Retina (tissue), 1 donor: ENCODE measurements around the gene TFCP2L1.

Source experiments
- DNase-seq: peaks from one replicate; pipeline ENCODE4 v3.0.0-alpha.2; 2016

TFCP2L1 gene

DNA sequence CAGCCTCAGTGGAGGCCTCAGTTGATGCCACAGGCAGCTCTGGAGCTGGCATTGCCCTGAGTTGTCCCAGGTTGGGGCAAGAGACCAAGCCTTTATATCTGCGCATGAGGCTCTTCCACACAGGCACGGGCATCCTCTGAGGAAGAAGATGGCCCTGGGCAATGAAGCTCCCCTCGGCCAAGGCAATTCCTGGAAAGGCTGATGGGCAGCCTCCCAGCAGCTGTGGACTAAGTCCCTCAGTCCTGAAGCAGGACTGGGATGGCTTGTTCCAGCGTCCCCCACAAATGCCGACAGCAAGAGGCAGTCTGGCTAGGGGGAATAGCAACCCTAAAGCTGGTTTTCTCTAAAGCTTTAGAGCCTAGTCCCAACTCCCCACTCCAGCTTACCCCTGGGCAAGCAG lies 90.0 kb downstream of the TFCP2L1 start:
- DNase-seq, result no peak

DNA sequence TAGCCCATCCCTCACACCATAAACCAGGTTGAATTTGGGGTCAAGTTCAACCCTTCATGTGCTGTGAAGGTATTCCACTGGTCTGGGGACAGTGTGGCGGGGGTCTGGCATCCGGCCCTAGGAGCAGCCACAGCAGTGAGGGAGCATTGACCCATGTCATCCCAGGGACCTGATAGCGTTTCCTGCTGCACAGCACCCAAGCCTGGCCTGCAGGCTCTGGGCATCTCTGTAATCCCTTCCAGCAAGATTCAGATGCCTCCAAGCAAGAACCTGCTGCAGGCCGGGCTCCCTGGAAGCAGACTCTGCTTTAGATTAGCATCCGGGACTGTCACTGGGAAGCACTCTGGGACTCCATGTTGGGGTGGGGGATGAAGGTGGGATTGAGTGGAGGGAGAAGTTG lies 90.4 kb downstream of the TFCP2L1 start:
- no peak for DNase-seq

DNA sequence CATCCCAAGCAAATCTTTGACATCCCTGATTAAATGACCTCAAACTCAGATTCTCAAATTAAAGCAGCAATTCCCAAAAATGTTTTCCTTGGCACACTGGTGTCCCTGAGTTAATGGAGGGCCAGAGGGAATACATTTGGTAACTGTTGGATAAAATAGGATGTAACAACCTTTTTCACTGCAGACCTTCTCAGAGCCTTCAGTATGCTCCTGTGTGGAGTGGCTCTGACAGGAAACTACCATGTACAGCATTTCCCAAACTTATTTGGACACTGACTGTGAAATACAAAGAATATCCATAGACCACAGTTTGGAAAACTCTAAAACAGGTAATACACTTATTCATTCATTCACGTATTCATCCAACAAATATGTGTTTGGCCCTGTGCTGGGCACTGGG lies 91.8 kb downstream of the TFCP2L1 start:
- DNase-seq, result no peak

DNA sequence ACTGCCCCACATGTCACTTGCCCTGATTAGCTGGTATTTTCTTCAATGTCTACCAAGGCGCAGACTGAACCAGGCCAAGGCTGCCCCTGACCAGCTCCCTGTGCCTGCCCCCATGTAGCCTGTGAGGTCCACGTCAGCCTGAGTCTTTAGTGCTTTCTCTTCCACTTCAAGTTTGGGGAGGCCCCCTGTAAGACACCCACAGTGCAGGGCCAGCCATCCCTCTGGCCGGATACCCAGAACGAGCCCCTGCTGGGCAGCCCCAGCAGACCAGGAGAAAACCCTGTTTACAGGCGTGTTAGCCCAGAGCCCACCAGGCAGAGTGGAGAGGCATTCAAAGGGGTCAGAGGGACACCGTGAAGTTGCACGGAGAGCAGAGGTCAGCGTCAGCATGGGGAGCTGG lies 92.4 kb downstream of the TFCP2L1 start:
- DNase-seq, result no peak

DNA sequence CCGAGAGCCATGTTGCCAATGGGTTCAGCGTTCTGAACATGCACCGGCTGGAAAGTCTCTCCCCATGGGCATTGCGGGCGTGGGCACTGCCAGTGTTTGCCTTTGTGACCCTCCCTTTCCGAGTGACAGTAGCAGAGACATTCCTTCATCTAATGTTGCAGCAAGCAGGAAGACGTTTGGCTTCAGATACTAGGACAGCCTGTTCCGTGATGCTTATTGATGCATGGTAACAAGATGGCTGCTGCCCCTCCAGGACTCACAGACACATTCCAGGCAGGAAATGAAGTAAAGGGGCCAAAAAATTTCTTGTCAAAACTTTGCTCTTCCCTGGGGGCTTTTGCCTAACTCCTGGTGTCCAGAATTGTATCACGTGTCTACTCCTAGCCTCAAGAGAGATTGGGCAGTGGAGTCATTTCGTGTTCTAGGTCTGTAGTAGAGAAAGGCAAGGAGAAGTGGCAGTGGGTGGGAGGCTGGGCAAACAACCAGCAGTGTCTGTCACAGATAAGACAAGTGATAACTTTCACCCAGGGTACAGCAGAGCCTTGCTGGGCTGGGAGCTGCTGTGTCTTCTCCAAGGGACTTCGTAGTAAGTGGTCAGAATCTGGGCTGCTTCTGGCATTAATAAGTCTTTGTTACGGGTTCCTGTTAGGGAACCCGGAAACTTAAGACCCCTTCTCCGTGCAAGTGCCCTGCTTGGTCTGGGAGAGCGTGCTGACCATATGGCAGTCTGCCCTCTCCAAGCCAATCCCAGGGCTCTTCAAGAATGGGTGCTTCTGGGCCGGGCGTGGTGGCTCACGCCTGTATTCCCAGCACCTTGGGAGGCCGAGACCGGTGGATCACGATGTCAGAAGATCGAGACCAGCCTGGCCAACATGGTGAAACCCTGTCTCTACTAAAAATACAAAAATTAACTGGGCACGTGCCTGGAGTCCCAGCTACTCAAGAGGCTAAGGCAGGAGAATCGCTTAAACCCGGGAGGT lies 93.5 kb downstream of the TFCP2L1 start:
- no peak for DNase-seq

DNA sequence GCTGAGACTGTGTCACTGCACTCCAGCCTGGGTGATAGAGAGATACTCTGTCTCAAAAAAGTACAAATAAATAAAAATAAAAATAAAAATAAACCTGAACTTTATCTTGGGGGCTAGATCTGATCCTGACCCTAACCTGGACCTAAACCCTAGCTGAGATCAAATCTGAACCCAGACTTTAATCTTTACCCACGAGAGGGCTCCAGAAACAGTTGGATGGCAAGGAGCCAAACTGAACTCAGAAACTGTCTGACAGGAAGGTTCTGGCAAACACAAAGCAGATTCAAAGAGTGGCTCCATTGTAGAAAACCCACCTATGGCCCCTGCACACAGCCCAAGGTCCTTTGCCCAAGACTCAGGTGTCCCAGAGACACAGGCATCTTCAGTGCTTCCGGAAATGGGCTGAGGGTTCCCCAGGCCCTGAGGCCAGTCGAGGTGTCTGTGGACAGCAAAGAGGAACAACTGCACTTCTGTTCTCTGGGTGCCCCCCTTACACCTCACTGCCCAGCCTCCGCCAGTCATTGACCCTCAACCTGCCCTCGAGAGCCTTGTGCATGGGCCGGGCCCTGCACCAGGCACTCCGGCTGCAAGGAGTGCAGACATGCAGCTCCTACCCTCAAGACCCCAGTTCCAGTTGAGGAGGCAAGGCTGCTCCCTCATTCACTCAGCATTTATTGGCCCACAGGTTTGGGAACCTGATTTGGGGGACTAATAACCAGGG lies 95.2 kb downstream of the TFCP2L1 start:
- DNase-seq, result no peak

DNA sequence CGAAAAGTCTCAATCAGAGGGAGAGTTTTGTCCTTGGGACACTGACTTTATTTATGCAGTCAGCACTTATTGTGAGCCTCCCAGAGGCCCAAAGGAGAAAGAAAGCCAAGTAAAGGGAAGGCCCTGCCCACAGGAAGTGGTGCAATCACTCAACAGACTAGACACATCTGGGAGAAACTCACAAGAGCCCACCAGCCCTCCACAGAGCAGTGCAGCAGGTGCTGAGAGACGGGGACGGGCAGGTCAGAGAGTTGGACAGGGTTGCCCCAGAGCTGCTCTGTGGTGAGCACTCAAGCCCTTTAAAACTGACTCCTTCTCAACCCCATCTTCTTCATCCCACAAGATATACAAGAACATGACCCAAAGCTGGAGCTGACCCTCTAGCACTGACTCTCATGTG lies 96.0 kb downstream of the TFCP2L1 start:
- DNase-seq, result no peak

DNA sequence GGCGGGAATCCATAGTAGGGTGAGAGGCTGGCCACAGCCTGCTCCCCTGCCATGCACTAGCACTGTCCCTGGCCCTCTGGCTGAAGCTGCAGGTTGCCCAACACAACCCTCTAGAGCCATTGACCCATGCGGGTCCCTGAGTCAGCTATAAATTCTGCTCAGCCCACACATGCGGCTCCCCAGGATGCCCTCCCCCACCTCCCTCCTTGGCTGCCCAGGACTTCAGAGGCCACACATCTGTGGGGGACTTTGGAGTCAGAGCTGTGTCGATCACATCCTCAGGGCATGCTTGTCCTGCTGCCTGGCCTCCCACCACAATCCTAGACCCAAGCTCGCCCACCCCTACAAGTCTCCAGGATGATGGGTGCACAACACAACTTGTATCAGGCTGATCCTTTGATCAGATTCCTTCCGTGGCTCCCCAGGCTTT lies 97.0 kb downstream of the TFCP2L1 start:
- no peak for DNase-seq

DNA sequence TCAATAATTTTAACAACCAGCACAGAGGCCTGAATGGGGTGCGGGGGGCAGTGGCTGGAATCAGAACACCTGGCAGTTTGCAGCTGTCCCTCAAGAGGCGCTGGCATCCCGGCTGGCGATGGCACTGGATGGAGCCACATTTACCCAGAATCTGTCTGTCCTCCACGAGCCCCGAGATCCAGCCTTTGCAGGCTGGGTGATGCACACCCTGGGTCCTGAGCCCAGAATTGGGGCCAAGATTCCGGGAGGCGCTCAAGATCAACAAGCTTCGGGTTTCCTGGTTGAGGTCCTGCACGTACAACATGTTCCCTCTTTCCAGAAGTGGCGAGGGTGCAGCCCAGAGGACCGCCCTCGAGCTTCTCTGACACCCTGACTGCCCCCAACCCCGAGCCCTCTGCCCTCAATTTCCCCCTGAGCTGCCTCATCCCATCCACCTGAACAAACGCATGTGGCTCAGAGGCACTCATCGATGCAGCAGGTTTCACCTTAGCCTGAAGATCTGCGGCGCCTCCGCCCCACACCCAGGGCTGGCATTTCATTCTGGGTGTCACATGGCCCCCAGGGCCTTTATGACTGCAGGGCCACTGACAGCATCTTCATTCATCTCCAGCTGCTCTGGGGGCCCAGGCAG lies 97.5 kb downstream of the TFCP2L1 start:
- no peak for DNase-seq

DNA sequence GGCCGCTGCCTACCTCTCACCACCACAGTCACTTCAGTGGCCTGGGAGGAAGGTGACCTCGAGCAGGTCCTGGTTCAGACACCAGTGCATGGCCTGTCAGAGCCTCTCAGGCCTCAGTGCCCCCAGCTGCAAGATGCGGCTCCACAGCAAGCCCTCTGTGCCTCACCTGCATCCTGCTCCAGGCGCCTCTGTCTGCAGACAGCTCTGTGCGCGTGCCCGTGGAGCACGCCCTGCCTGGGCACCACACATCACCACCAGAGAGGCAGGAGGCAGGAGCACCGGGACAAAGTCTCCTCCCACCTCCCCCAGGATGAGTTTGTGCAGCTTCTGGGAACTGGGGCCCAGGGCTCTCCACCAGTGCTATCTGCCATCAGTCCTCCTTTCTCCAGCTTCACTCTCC lies 98.7 kb downstream of the TFCP2L1 start:
- no peak for DNase-seq

DNA sequence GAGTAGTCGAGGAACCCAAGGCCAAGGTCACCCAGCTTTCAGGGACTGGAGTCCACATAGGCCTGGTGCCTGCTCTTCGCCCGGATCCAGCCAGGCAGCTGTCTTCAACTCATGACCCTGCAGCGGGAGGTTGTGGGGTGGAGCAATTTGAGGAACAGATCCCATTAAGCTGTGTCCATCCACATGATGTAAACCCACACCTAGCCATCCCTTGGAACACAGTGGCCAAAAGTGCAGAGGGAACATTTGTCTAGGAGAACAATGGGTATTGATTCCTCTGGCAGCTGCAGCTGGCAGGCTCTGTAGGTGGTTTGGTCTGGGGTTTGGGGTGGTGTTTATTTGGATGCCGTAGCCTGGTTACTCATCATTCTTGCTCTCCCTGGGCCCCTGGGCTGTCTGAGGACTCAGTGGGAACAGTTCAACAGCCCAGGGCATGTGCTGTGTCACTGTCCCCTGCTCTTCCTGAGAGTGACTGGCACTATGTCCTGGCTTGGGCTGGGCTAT lies 99.4 kb downstream of the TFCP2L1 start:
- DNase-seq, result peak; percentile 30

DNA sequence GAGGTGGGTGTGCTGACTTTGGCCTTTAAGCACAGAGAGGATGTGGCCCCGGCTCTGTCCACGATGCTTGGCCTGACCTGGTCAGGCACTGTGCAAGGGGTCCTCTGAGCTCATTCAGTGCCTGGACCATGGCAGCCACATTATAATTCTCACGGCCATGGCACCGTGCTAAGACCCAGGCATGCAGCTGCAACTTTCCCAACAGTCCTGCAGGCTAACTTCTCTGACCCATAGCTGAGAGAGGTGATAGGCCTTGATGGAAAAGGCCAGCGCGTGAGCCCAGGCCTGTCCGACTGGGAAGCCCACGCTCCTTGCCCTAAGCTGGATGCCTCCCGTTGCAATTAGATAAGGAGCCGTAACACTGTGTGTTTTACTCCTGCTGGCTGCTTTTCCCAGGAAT lies 99.9 kb downstream of the TFCP2L1 start:
- no peak for DNase-seq

DNA sequence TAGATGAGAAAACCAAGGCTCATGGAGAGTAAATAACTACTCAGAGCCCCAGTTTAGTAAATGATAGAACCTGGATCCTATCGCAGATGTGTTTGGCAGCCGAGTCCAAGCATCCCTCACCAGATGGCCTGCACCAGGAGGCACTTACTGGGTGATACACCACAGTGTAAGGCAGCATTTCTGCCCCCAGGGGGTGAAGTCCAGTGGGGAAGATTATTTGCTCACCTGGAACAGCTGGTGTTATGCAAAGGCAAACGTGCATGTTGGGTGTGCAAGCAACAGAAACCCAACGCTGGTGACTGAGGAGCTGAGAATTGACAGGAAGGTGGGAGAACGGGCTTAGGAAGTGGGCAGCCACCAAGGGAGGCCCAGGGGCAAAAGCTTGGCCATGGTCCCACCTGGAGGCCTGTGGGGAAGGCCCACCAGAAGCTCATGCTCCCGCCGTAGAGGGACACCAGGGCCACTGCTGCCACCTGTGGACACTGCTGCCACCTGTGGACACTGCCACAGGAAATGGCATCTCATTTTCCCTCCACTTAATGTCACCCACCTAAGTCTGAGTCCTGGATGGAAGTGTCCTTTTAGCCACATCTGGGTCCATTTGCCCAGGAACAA lies 100.6 kb downstream of the TFCP2L1 start:
- DNase-seq, result no peak

DNA sequence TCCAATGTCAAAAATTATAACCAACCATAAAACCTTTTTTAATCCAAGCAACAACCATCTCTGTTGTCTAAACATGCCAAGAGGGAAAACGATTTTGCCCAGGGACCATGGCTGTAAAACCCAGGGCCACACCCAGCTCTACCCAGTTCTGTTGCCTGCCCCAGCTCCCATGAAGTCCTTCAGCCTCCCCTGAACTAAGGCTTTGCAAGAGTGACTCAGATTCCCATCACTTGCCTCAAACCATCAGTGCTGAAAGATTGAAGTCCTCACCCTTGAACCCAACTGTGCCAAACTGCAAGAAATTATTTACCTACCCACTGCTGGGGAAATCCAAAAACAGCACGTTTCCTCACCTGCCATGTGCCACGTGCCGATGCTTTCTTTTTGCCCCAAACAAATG lies 102.5 kb downstream of the TFCP2L1 start:
- no peak for DNase-seq

DNA sequence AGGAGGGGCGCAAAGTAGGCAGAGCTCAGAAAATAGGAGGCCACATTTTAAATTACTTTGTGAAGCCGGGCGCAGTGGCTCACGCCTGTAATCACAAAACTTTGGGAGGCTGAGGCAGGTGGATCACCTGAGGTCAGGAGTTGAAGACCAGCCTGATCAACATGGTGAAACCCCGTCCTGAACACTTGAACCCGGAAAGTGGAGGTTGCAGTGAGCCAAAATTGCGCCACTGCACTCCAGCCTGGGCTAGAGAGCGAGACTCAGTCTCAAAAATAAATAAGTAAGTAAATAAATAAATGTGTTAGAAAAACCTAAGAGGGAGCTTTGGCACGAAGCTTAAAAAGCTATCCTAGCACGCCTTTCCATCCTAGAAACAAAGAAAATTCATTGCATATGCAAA lies 105.5 kb downstream of the TFCP2L1 start:
- DNase-seq, result no peak

DNA sequence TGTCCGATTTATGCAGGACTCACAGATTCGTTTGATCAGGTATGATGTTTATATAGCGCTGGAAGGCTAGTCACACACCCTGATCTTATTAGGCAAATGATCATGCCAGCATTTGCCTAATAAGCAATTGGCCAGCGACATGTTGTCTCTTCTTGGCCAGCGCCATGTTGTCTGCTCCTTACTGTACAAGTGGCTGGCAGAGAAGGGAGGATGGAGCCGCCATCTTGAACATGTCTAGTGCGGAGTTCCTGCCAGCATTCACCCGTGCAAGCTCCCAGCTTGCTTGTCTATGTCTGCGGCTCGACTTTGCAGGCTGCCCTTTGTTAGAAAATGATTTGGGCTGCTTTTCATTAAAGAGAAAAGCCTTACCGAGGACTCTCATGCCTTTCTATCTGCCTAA lies 106.3 kb downstream of the TFCP2L1 start:
- DNase-seq, result no peak

DNA sequence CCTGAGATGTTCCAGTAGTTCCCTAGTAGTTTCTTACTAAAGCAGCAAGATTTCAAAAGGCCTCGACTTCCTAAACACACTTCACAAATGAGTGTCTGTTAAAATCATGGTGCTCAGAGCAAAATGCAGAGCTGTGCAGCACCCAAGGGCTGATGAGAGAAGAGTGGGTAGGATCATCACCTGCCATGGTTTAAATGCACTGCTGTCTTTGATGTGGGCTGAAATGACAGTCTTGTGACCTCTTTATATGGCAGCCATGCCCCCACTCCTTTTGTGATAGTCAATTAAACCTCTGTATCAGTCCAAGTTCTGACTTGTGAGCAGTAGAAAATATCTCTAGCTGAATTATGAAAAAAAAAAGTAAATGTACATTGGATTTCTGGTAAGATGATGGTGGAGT lies 107.1 kb downstream of the TFCP2L1 start:
- DNase-seq, result no peak

DNA sequence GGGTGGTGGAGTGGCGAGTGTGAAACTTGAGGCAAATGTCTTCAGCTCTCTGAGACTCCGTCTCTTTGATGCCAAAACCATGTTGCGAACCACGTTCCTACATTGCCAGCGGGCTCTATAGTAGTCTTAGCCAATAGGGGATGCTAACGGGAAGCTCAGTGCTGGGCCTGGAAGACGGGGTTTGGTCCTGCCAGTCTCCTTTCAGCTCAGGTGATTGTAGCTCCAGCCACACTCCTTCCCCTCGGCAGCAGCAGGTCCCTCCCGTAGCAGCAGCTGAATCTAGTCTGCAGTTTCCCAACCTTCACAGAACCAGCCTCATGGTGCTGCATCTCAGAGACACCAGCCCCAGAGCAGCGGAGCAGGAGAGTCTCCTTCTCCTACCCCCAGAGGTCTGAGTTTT lies 109.7 kb downstream of the TFCP2L1 start:
- DNase-seq, result no peak

DNA sequence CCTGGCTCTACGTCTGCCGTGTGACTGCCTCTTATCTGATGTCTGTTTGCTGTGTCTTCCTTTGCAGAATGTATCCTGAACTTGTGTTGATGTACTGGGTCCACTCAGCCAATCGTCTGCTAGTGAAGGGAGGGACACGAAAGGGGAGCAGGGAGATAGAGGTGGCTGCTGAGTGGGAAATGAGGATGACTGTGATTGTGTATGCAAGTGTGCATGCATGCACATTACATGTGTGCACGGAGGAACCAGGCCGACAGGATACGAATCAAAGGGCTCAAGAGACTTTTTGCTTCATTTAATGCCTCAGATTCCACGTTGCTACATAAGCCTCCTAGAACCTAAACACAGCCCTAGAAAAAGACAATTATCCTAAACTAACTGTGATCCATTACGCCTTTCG lies 111.2 kb downstream of the TFCP2L1 start:
- no peak for DNase-seq

DNA sequence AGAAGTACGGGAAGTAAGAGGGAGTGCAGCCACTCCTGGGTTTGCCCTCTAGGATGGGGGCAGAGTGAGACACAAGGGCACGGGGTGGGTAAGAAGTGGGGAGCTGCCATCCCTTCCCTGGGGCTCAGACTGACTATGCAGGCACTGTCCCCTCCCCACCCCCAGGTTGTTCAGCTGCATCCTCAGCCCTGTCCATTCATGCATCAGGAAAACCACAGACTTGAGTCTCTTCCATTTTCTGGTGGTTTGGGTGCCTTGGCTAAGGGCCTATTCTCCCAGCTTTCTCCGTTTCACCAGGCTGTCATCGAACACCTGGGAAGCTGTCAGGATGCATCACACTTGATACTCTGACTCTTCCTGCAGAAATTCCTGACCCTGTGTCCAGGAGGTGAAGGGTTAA lies 111.9 kb downstream of the TFCP2L1 start:
- DNase-seq, result no peak

DNA sequence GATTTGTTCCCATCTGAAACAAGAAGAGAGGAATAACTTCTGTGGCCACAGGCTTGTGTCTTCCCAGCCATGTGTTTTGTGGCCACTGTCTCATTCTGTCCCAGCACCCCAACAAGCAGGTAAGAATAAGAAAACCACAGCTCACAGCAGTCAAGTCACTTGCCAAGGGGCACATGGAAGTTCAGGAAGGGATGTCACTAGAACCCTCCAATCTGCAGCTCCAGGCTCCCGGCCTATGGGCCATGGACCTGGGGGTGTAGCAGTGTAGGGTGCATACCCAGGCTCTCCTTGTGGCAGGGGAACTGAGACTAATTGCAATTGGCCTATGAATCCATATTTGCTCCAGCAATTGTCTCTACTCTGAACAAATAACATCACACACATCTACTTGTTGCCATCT lies 112.5 kb downstream of the TFCP2L1 start:
- no peak for DNase-seq

DNA sequence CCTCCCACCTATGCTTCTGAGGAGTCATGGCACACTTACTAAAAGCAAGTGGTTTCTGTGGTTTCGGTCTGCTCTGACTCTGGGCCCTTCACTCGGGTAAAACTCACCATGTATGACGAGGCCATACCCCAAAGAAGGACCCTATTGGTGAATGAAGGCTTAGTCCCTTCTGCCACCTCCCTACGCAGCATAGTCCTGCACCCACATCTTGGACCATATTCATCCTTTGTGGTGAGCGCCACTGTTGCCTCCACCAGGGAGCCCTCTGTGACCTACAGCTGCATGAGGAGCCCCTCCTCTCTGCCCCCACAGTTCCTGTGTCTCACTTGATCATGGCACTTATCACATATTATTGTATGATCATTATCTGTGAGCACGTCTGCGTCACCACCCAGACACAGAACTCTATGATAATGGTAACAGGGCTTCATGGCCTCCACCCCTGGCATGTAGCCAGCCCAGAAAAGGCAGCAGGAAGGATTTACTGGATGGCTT lies 113.3 kb downstream of the TFCP2L1 start:
- no peak for DNase-seq

DNA sequence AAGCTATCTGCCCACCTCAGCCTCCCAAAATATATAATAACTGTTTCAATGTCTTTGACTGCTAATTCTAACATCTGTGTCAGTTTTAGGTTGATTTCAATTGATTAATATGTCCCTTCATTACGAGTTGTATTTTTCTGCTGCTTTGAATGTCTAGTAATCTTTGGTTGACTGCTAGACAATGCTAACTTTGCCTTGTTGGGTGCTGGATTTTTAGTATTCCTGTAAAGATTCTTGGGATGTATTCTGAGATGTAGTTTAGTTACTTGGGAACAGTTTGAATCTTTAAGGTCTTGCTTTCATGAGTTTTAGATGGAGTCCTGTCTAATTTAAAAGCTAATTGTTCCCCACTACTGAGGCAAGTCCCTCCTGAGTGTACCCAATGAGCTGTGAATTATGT lies 114.4 kb downstream of the TFCP2L1 start:
- no peak for DNase-seq
